Endometrium (tissue), 2 donors: Measurements from ENCODE around the gene NGEF.

Source experiments
- FAIRE-seq: peaks from 2 replicates; lab custom pipeline; 2012; peaks lifted over from hg19 to GRCh38; lab: Jason Lieb, UNC
- donor health status: control.
- donor health status: control.

The NGEF gene

DNA sequence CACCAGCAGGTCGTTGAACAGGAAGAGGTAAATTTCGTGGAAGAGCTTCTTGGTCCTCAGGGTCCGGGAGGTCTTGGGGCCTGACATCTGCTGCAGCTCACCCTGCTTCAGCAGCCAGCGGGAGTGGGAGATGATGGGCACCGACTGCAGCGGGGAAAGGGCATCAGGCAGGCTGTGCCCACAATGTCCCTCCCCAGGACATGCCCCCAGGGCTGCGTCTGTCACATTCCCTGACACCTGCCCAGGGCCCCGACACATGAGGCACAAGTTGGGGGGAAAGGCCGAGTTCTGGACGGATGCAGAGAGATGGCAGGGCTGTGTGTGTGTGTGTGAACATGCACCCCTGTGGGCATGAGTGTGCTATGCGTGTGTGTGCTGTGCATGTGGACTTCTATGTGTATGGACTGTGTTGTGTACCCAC is 129.0 kb downstream of the NGEF start:
- FAIRE-seq, result no peak

DNA sequence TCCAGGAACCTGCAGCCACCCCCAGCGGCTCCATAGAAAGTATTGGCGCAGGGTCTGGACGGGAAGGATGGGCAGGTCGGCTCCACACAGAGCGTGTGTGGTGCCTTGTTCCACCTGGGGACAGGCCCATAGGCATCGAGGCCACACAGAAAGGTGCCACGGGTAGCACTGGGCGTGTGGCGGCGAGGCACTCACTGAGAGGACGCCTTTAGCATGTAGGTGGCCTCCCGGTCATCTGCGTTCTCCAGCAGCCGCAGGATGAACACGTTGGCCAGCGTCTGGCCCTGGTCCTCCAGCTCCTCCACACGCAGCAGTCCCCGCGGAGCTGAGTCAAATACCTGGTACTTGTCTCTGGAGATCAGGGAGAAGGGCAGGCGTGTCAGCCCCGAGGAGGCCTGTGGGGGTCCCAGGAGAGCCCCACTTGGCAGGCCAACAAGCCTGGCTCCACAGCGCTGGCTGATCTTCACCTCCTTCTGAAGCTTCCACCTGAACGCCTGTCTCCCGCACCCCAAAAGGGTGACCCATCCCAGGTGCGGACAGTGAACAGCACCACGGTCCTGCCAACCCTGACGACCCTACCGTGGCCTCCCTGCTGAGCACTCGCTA is 129.8 kb downstream of the NGEF start:
- no peak for FAIRE-seq

DNA sequence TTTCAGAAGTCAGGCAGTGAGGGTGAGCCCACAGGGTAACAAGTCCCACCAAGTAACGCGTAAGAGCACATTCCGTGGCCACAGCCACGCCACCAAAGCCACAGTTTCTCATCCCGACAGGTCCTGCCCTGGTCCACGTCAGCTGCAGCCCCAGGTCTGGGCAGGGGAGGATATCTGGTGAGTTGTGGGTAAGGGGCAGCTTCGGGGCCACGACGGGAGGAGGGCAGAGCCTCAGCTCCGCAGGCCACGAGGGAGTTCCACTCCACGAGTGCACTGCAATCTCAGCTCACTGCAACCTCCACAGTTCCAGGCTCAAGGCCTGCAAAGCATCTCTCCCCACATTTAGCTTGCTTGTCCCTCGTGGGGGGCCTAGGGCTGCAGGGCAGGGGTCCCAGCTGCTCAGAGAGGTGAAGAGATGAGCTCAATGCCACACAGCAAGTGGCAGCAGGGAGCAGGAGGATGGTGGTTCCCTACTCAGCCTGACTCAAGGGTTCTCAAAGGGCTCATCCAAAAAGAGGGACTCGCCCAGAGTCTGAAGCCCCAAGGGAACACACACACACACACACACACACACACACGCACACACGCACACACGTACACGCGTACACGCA is 130.4 kb downstream of the NGEF start:
- FAIRE-seq, result no peak

DNA sequence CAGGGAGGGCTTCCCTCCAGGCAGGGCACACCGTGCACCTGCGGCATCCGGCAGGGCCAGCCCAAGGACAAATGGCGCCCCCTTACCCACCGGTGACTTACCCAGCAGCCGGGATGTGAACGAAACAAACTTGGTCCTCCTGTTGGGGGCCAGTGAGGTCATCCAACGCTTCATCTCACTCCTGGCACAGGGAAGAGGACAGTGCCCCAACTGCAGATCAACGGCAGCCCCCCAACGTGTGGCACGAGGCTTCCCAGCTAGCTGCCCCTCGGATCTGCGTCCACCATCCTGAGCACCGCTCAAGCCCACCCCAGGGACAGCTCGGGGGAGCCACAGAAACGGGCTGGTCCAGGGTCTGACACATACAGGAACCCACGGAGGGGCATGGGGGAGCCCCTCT is 131.0 kb downstream of the NGEF start:
- no peak for FAIRE-seq

DNA sequence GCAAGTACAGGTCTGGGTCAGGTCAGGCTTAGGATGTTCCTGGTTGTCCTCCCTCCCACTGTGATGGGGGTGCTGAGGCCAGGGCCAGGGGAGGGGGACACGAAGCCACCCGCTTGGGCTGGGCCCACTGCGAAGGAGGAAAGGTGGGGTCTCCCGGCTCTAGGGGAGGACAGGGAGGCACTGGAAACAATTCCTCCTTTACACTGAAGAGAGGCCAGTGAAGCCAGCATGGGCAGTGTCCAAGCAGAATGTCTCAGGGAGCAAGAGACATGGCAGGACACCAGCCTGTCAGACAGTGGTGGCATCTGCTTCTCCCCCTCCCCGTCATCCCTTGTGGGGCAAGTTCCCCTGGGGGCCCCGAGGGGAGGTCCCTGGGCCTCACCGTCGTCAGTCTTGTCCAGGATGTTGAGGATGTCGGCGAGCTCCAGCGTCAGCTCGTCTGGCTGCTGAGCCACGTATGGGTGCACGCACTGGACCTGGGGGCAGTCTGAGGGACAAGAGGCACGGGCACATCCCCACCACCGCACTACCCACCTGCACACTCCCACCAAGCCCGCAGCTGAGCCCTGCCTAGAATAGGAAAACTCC is 132.2 kb downstream of the NGEF start:
- FAIRE-seq, result no peak

DNA sequence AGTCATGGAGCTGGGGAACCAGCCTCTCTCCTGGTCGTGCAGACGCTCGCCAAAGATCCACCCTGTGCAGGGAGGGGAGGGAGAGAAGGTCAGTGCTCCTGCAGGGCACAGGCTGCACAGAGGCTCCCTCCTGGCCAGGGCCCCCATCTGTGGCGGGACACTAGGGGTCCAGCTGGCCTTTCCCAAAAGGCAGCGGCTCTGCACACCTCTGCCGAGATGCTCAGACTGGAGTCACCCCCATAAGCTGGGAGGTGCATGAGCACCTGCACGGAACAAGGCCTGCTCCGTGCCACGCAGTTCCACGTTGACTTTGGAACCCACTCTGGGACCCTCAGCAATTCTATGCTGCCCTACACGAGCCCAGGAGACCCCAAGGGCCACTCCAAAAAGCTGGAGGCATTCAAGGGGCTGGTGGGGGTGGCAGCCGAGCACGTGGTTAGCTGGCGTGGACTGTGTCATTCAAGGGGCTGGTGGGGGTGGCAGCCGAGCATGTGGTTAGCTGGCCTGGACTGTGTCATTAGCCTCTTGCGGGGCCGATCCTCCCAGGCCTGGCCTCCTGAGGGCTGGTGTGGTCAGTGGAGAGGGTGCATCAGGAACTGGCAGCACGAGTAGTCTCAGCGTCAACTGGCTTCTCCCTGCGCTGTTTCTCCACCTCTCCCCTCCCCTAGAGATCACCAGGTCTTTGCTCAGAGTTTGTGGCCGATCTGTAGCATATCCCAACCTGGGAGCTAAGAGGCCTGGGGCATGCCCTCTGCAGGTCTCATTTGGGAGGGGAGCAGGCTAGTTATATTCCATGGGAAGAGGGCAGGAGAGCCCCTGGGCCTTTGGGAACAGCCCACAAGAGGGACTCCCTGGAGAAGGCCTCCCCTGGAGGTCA is 133.2 kb downstream of the NGEF start:
- FAIRE-seq, result no peak

DNA sequence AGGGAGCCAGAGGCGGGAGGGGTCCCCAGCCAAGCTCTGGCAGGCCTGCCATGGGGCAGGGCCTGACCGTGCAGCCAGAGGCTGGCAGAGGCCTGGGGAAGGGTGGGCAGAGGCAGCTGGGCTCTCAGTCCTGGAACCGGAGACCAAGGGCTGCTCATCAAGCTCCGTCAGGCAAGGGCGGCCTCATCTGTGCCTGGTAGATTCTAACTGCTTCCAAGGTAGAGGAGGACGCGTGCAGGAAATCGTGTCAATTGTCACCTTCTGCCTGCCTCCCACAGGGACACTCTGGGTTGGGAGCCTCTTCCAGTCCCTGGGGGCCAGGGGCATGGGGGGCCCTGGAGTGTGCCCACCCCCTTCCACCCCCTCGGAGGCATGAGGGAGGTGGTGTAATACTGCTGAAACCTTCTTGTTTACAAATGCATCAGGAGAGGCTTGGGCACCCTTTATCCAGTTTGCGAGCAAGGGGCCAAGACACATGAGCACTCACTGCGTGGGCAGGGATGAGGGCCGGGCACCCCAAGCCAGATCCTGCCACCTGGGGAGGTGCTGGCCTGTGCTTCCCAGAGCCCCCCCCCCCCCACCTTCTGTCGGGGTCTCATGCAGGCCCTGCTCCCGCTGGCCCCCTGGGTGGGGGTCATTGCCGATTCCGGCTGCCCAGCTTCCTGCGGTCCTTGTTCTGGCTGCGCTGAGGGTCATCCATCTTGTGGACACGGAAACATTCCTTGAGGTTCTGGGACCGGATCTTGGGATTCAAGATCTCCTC is 134.0 kb downstream of the NGEF start:
- no peak for FAIRE-seq

DNA sequence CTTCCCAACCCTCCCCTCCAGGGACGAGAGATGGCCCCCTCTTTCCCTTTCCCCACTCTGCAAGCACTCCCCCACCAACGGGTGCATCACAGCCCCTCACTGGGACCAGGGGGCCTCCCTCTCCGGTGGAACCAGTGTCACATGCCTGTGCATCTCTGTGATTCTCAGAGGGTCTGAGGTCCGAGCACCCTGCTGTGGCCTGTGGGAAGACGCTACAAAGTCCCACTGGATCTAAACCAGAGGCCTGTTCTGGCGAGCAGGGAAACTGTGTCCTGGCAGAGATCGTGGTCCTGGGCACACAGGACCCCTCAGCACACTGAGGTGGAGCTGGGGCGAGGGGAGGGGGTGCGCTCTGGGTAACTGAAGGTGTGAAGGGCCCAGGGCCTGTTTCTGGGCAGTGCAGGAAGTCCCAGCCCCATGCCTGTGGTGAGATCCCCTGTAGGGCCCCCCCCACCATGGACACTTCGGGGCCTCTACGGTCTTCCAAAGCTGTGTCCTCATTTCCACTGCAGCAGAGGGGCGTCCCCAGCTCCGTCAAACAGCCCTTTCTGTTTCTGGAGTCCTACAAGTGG is 135.0 kb downstream of the NGEF start:
- no peak for FAIRE-seq

DNA sequence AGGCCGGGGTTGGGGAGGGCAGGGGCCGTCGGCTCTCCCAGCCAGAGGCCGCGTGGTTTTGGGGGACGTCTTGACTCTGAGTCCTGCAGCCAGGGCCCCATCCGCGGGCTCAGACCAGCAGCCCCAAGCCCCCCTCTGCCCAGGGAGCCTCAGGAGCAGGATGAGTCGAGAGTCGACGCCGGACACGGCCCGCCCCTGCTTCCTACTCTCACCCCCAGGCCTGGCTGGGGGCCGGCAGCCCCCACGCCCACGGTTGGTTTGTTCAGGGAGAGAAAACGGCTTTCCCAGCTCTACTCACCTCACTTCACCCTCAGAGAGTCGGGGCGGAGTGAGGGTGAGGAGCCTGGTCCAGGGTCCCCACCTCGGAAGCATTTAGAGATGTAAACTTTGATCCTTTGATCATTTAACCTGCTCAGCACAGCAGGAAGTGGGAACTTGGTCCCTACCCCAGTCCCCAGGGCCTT is 136.0 kb downstream of the NGEF start:
- no peak for FAIRE-seq

DNA sequence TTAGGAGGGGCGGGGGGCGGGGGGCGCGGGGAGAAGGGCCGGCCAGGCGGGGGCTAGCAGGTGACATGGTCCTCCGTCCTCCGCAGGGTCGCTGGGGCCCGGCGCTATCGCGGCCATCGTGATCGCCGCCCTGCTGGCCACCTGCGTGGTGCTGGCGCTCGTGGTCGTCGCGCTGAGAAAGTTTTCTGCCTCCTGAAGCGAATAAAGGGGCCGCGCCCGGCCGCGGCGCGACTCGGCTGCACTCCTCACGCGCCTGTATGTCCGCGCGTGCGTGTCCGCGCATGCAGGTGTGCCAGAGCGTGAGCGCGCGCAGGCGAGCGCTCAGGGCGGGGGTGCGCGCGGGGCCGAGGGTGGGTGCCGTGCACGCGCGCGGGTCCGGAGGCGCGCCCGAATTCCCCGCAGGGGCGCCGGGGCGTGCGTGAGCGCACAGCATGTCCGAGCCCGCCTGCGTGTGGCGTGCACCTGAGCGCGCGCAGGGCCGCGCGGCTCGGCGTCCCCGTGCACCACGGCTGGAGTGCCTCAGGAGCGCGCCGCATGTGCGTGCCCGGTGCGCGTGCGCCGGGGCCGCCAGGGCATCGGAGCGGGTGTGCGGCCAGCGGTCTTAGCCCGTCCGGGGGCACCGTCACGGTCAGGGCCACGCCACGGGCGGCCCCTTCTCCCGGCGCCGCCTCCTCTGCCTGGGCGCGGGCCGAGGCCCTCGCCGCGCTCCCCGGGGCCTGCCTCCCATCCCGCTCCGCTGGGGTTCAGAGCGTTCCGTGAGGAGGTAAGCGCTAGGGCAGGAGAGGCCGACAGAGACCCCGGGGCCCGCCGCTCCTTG is 136.7 kb downstream of the NGEF start:
- no peak for FAIRE-seq

DNA sequence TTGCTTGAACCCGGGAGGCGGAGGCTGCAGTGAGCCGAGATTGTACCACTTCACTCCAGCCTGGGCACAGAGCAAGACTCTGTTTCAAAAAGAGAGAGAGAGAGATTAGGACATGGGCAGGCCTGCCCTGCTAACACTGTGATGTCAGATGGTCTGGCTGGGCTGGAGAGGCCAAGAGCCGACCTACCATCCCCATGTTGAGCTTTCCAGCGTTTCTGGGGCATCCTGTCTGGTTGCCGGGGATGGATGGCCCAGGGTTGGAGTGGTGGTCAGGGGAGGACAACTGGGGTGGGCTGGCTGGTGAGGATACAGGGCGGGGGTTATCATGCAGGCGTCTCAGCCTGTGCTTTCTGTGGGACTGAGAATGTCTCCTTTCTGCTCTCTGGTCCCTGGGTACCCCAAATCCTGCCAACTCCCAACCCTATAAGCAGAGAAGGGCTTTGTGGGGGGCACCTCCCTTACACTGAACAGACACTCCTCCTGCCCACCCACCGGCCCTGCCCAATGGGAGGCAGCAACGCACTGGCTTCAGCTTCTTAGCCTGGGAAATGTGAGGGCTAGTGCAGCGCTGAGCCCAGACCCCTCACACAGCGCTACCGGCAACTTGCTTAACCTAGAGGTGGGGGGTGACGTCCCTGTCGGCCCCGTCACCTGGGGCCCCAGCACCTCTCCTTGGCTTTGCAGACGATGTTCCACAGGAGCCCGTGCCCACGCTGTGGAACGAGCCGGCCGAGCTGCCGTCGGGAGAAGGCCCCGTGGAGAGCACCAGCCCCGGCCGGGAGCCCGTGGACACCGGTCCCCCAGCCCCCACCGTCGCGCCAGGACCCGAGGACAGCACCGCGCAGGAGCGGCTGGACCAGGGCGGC is 137.6 kb downstream of the NGEF start:
- FAIRE-seq, result no peak

DNA sequence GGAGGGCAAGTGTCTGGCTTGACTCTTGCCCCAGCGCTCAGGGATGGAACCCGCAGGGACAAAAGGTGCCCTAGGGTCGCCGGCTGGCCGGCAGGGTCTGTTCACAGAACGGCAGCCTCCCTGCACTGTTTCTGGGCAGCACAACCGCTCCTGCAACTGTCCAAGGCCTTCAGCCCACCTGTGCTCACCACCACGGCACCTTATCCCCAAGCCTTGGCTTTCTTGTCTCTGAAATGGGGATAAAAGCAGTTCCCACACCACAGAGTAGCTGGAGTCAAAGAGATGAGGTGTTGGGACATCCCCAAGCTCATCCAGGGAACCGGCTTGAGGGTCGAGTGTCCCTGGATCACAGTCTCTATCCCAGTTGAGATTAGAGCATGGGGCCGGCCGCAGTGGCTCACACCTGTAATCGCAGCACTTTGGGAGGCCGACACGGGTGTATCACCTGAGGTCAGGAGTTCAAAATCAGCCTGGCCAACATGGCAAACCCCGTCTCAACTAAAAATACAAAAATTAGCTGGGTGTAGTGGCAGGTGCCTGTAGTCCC is 138.3 kb downstream of the NGEF start:
- no peak for FAIRE-seq

DNA sequence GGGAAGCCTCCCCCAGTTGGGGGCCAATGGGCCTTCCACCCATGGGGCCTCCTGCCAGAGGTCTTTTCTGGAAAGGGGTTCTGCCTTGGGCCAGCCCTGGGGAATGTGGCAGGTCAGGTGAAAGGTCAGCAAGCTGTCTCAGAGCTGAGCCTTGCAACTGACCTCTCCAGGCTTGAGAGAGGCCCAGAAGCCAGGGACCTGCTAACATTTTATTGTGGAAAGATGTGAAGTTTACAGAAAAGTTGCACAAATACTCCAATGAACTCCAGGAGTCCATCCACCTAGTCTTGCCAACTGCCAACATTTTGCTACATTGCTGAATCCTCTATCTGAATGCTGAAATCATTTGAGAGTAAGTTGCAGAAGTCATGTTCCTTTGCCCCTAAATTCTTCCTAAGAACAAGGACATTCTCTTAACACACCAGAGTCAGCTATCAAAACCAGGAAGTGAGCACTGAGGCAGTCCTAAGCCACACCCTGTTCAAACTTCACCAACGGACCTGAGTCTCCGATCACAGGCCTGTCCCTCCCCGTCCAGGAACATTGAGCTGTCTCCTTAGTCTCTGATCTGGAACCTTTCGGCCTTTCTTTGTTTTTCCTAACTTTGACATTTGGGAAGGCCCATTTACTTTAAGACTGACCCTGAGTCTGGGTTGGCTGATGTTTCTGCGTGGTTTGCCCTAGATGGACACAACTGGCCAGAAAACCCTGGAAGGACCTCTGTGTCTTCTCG is 139.0 kb downstream of the NGEF start:
- FAIRE-seq, result no peak

DNA sequence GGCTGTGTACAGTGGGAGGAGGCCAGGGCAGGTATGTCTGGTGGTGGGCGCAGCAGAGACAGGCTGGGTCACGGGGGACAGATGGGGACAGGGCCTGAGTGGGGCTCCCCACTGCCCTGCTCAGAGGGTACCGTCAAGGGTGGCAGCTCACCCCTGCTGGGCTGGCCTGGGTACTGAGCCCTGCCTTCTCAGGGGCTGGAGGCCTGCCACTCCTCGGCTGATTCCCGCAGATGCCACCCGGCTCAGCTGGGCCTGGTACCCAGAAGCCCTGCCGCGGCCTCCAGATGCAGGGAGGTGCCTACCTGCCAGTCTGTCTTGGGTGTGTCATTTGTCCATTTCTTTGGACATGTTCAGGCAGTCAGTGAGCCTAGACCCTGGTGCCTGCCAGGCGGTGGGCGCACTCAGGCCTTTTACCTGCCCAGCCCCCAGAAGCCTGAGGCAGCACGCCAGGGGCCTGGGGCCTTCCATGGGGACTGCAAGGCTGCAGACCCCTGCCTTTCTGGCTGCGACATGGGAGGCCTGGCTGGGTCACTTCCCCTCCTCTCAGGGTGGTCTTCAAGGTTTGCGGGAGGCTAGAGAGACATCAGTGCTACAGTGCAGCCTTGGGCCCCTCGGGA is 139.7 kb downstream of the NGEF start:
- no peak for FAIRE-seq

DNA sequence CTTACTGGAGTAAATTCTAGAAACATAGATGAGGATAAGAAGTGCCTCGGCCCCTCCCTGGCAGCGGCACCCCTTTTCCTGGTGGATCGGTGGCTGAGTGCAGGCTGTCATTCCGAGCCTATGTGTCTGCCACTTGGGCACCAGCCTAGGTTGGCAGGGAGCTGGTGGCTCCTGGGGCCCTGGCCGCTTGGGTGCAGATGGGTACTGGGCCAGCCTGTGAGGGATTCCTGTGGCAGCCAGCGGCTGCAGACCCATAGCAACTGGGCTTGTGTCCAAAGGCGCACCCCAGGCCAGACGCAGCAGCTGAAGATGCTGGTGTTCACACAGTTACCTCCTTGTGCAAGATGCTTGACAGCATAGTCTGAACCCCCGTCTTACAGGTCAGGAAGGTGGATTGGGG is 140.2 kb downstream of the NGEF start:
- FAIRE-seq, result no peak

DNA sequence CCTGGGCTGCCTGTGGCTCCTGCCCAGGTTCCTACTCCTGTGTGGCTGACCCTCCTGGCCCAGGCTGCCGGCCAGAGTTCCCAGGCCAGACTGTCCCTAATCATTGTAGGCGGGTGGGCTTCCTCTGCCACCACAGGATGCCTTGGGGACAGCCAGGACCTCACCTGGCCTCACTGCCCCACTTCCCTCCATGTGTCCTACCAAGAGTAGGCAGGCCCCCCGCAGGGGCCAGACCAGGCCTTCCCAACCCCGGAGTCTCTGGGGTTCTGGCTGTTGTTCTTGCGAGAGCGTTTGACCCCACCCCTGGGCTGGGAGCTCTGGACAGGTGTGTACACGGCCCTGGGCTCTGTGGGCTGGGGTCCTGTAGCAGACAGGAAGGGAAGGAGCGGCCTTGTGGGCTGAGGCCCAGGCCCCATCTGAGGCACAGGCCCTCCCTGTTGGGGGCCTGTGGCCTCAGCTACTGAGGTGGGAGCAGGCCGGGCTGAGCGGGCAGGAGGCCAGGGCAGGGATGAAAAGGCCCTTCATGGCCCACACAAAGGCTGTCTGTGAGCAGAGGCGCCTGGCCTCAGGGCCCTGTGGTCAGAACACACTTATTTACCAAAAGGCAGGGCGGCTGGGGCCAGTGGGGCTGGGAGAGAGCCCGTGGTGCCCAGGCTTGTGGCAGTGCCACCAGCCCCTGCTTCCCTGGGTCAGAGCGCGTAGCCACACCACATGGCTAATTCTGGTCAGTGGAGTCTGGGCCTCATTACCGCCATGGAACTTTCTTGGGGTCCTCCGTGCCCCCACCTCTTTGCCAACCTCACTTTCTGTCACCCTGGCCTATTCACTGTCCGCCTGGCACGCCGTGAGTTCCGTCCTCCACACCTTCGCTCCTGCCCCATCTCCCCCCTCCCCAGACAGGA is 141.0 kb downstream of the NGEF start:
- FAIRE-seq, result no peak

DNA sequence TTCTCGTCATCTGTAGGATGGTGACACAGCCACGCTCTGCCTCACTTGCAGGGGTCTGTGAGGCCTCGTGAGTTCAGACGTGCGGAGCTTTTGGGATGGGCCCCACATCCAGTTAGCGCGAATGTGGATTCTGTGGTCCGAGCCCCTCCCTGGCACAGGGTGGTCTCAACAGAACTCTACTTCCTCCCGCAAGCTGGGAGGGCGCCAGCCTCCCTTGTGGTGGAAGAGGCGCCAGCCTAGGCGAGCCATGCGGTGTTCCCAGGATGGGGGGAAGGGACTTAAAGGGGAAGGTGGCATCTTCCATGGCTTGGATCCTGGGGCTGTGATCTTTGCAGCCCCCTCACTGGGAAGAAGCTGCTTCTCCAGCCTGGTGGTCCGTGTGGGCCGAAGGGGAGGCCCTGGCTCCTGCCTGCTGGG is 141.6 kb downstream of the NGEF start:
- FAIRE-seq, result no peak
